WTC11 (cell line): Measurements from ENCODE around the gene INCENP. TPM values are rescaled to one million over a fixed set of nuclear protein-coding genes. Genes with fewer than 3 reads are reported as not detected.

ENCODE experiments used
- ATAC-seq: fragments of 200-7000 bp; cut with Tn5 transposase; 2 replicates; pipeline ENCODE4 v1.10.0; 2021; ENCODE audit warnings: mild to moderate bottlenecking, moderate library complexity
- CTCF ChIA-PET: fragments of 300-600 bp; sonication (Branson Sonifier 250); formaldehyde crosslinking; loops from one replicate; lab custom pipeline; 2021; ENCODE audit warnings: antibody characterized with exemption; lab: Charles Lee
- POLR2A ChIA-PET: fragments of 350-600 bp; sonication (Branson Sonifier 250); formaldehyde crosslinking; loops from one replicate; lab custom pipeline; 2021; ENCODE audit warnings: antibody characterized with exemption; lab: Charles Lee
- DNase-seq: peaks from one replicate; pipeline ENCODE4 v3.0.0; 2021; ENCODE audit warnings: low spot score
- H3K27ac Mint-ChIP-seq: 2 replicates; pipeline ENCODE4 v1.8.0; 2021; ENCODE audit warnings: mixed read lengths
- H3K27me3 Mint-ChIP-seq: 2 replicates; pipeline ENCODE4 v1.8.0; 2021; ENCODE audit warnings: low read depth, mild to moderate bottlenecking, moderate library complexity, mixed read lengths
- H3K36me3 Mint-ChIP-seq: 2 replicates; pipeline ENCODE4 v1.8.0; 2021; ENCODE audit warnings: mixed read lengths
- H3K4me1 Mint-ChIP-seq: 2 replicates; pipeline ENCODE4 v1.8.0; 2022; ENCODE audit warnings: mixed read lengths
- H3K4me3 Mint-ChIP-seq: 2 replicates; pipeline ENCODE4 v1.8.0; 2021; ENCODE audit warnings: mild to moderate bottlenecking, moderate library complexity, mixed read lengths
- H3K9me3 Mint-ChIP-seq: 2 replicates; pipeline ENCODE4 v1.8.0; 2021; ENCODE audit warnings: mixed read lengths
- AFF4 ChIP-seq: sonication (generic); formaldehyde crosslinking; IDR thresholded peaks from 2 replicates; pipeline ENCODE4 v1.8.1; 2023; ENCODE audit warnings: mild to moderate bottlenecking, missing genetic modification reagents, borderline replicate concordance
- CREB1 ChIP-seq: sonication (generic); formaldehyde crosslinking; IDR thresholded peaks from 2 replicates; pipeline ENCODE4 v1.8.0; 2023; ENCODE audit warnings: mild to moderate bottlenecking, missing genetic modification reagents
- GTF2I ChIP-seq: fragments of 250-450 bp; sonication (Bioruptor Pico); conservative IDR thresholded peaks from 2 replicates; pipeline ENCODE4 v1.4.0; 2021; ENCODE audit warnings: mild to moderate bottlenecking
- NR2C2 ChIP-seq: sonication (generic); formaldehyde crosslinking; IDR thresholded peaks from 2 replicates; pipeline ENCODE4 v1.8.0; 2022; ENCODE audit warnings: mild to moderate bottlenecking, missing genetic modification reagents
- RELA ChIP-seq: sonication (generic); formaldehyde crosslinking; IDR thresholded peaks from 2 replicates; pipeline ENCODE4 v1.8.1; 2022; ENCODE audit warnings: missing genetic modification reagents, mild to moderate bottlenecking, borderline replicate concordance
- SMAD3 ChIP-seq: sonication (generic); formaldehyde crosslinking; IDR thresholded peaks from 2 replicates; pipeline ENCODE4 v1.8.0; 2022; ENCODE audit warnings: missing genetic modification reagents, mild to moderate bottlenecking, borderline replicate concordance
- STAT6 ChIP-seq: sonication (generic); formaldehyde crosslinking; conservative IDR thresholded peaks from 2 replicates; pipeline ENCODE4 v1.8.1; 2023; ENCODE audit warnings: mild to moderate bottlenecking, low read depth, missing genetic modification reagents, moderate library complexity
- TCF7 ChIP-seq: sonication (generic); formaldehyde crosslinking; IDR thresholded peaks from 2 replicates; pipeline ENCODE4 v1.8.0; 2022; ENCODE audit warnings: mild to moderate bottlenecking, low read depth, missing genetic modification reagents, moderate library complexity
- TEAD1 ChIP-seq: sonication (generic); formaldehyde crosslinking; IDR thresholded peaks from 2 replicates; pipeline ENCODE4 v1.8.0; 2022; ENCODE audit warnings: mild to moderate bottlenecking, missing genetic modification reagents
- TEAD4 ChIP-seq: sonication (generic); formaldehyde crosslinking; IDR thresholded peaks from 2 replicates; pipeline ENCODE4 v1.8.0; 2022; ENCODE audit warnings: mild to moderate bottlenecking, missing genetic modification reagents
- ZNF138 ChIP-seq: sonication (generic); formaldehyde crosslinking; conservative IDR thresholded peaks from 2 replicates; pipeline ENCODE4 v1.8.1; 2022; ENCODE audit warnings: mild to moderate bottlenecking, moderate library complexity, missing genetic modification reagents
- ZNF423 ChIP-seq: fragments of 250-450 bp; sonication (Bioruptor Pico); IDR thresholded peaks from 2 replicates; pipeline ENCODE4 v2.1.2; 2022; ENCODE audit warnings: mild to moderate bottlenecking, moderate library complexity
- total RNA-seq: library from RNA; stranded (reverse); gene quantifications from 3 replicates; pipeline ENCODE4 v1.2.3, GENCODE V29; 2021
- TF ChIP-seq, protein P1 (sequence below): sonication (generic); formaldehyde crosslinking; IDR thresholded peaks from 2 replicates; pipeline ENCODE4 v1.8.1; 2023; ENCODE audit warnings: mild to moderate bottlenecking, missing genetic modification reagents, moderate library complexity
- TF ChIP-seq, protein P2 (sequence below): sonication (generic); formaldehyde crosslinking; IDR thresholded peaks from 2 replicates; pipeline ENCODE4 v1.8.1; 2023; ENCODE audit warnings: mild to moderate bottlenecking, missing genetic modification reagents
- TF ChIP-seq, protein P3 (sequence below): sonication (generic); formaldehyde crosslinking; IDR thresholded peaks from 2 replicates; pipeline ENCODE4 v1.8.0; 2023; ENCODE audit warnings: mild to moderate bottlenecking, missing genetic modification reagents

INCENP gene
- total RNA-seq, 1 experiment from 2014 or later = 158 TPM

- H3K9me3 Mint-ChIP-seq = no peaks in the 10 kb centered on the region
- ATAC-seq = no peak
- H3K4me3 Mint-ChIP-seq = no peak overlapping the region
- TF ChIP-seq TEAD1 (CRISPR knock-in tag) (no peak), RELA (CRISPR knock-in tag) (no peak), STAT6 (CRISPR knock-in tag) (no peak), ZNF423 (CRISPR knock-in tag) (no peak), SMAD3 (CRISPR knock-in tag) (no peak), ZNF138 (CRISPR knock-in tag) (no peak), AFF4 (CRISPR knock-in tag) (no peak), NR2C2 (CRISPR knock-in tag) (no peak), GTF2I (CRISPR knock-in tag) (no peak), TEAD4 (CRISPR knock-in tag) (no peak), CREB1 (no peak), TCF7 (CRISPR knock-in tag) (no peak)
- TF ChIP-seq, protein P1, sequence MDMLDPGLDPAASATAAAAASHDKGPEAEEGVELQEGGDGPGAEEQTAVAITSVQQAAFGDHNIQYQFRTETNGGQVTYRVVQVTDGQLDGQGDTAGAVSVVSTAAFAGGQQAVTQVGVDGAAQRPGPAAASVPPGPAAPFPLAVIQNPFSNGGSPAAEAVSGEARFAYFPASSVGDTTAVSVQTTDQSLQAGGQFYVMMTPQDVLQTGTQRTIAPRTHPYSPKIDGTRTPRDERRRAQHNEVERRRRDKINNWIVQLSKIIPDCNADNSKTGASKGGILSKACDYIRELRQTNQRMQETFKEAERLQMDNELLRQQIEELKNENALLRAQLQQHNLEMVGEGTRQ = no peak
- TF ChIP-seq, protein P2, sequence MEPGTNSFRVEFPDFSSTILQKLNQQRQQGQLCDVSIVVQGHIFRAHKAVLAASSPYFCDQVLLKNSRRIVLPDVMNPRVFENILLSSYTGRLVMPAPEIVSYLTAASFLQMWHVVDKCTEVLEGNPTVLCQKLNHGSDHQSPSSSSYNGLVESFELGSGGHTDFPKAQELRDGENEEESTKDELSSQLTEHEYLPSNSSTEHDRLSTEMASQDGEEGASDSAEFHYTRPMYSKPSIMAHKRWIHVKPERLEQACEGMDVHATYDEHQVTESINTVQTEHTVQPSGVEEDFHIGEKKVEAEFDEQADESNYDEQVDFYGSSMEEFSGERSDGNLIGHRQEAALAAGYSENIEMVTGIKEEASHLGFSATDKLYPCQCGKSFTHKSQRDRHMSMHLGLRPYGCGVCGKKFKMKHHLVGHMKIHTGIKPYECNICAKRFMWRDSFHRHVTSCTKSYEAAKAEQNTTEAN (CRISPR knock-in tag) = no peak
- TF ChIP-seq, protein P3, sequence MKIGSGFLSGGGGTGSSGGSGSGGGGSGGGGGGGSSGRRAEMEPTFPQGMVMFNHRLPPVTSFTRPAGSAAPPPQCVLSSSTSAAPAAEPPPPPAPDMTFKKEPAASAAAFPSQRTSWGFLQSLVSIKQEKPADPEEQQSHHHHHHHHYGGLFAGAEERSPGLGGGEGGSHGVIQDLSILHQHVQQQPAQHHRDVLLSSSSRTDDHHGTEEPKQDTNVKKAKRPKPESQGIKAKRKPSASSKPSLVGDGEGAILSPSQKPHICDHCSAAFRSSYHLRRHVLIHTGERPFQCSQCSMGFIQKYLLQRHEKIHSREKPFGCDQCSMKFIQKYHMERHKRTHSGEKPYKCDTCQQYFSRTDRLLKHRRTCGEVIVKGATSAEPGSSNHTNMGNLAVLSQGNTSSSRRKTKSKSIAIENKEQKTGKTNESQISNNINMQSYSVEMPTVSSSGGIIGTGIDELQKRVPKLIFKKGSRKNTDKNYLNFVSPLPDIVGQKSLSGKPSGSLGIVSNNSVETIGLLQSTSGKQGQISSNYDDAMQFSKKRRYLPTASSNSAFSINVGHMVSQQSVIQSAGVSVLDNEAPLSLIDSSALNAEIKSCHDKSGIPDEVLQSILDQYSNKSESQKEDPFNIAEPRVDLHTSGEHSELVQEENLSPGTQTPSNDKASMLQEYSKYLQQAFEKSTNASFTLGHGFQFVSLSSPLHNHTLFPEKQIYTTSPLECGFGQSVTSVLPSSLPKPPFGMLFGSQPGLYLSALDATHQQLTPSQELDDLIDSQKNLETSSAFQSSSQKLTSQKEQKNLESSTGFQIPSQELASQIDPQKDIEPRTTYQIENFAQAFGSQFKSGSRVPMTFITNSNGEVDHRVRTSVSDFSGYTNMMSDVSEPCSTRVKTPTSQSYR (CRISPR knock-in tag) = no peak
- no peak for DNase-seq
- CTCF ChIA-PET = no interaction called here
- no peaks in the 10 kb centered on the region for H3K27me3 Mint-ChIP-seq
- POLR2A ChIA-PET = no interaction called here
- peaks cover 45% of the 10 kb centered on the region for H3K36me3 Mint-ChIP-seq
- H3K27ac Mint-ChIP-seq = no peak overlapping the region
- H3K4me1 Mint-ChIP-seq = no peaks in the 10 kb centered on the region
Measured at GRCh38 chr11:62138630-62139425, 15.0 kb downstream of the INCENP start.
